Effector CD4-positive, alpha-beta T cell (primary cell): ENCODE data around the gene NPLOC4.

Source experiments
- DNase-seq: peaks from one replicate; pipeline ENCODE4 v3.0.0-alpha.2; 2020

Gene NPLOC4

GRCh38 chr17:81564778-81565177 lies 72.1 kb downstream of the NPLOC4 start:
- no peak for DNase-seq

- DNase-seq, result no peak
These were observed 72.9 kb downstream of the NPLOC4 start for GRCh38 chr17:81563861-81564586.

DNA sequence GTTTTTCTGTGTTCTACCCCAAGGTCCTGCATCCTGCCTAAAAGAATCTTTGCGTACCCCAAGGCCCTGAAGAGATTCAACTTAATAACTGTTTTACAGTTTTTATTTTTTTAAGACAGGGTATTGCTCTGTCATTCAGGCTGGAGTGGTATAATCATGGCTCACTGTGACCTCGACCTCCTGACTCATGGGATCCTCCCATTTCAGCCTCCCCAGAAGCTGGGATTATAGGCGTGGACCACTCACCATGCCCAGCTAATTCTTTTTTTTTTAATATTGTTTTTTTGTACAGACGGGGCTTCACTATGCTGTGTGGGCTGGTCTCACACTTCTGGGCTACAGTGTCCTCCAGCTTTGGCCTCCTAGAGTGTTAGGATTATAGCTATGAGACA lies 75.4 kb downstream of the NPLOC4 start:
- no peak for DNase-seq

- DNase-seq, result no peak
These were observed 77.7 kb downstream of the NPLOC4 start for GRCh38 chr17:81558941-81559806.

- no peak for DNase-seq
These were observed 78.8 kb downstream of the NPLOC4 start for GRCh38 chr17:81558115-81558468.

DNA sequence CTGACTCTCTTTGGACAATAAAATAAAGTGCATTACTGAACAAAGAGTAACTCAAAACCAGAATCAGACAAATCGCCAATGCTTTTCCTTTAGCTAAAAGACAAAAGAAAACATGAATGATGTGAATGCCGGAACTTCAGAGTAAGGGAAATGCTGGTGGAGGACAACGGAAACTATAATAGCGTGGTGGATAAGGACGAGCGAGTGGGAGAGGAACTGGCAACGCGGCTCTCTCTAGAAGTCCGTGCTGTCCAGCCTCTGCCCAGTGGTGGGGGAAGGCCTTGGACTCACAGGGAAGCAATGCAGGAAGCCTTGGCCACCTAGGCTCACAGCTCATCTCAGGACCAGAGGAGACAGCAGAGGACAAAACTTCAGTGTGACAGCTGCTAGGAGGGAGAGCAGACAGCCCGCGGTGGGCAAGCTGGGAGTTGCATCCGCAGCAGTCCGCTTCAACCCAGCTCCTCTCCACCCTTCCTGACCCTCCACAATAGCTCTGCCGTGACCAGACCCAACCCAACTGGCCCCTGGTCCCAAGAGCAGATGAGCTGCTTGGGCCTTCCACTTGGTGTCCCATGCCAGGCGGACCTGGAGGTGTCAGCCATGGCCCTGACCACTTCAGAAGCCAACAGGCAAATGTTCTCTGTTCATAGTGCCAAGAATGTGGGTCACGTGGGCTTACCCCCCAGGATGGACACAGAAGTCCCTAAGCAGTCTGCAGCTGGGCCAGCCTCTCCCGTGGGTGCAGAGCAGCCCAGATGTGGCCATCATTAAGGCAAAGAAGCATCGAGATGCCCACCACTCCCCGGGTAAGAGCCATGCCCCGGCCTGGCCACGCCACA lies 79.4 kb downstream of the NPLOC4 start:
- no peak for DNase-seq

DNA sequence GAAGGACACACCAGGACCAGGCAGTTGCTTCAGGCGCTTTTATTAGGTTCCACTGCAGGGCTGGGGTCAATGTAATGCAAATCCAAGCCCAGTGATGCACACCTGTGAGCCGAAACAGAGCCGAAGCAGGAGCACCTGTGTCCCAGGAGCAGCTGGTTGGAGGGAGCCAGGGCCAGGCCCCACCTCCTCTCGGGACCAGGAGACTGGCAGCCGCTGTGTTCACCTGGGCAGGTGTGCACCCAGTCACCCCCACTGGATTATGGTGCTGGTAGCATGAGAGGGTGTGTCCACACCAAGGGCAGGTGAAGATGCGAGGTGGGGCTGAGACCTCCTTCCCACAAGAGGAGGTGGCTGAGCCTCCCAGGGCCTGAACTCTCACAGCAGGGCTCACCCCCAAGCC lies 80.0 kb downstream of the NPLOC4 start:
- DNase-seq, result no peak

- no peak for DNase-seq
These were observed 80.7 kb downstream of the NPLOC4 start for GRCh38 chr17:81556175-81556691.

DNA sequence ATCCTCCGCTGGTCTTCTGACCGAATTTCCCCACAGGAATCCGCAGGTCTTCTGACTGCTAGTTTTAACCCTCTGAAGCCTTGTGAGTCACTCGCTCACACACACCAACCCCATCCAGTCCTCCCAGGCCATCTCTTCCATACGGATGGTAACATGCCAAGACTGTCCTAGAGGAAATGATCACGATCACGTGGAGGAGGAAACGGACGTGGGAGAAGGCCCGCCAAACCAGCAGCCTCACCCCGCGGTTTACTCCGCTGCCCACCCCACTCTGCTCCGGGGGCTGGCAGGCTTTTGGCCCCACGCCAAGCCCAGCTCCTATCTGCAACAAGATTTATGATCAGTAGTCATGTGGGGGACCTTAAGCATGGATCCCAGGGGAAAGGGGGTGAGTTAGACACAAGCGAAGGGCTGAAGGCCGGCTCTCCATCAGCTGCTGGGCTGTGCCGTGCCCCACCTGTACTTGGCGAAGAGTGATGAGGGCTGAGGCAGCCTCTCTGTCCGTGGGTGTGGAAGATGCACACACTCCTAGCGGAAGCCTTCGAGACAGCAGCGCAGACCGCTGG lies 83.2 kb downstream of the NPLOC4 start:
- no peak for DNase-seq

- DNase-seq, result peak; percentile 65
These were observed 83.8 kb downstream of the NPLOC4 start for GRCh38 chr17:81553018-81553615.

DNA sequence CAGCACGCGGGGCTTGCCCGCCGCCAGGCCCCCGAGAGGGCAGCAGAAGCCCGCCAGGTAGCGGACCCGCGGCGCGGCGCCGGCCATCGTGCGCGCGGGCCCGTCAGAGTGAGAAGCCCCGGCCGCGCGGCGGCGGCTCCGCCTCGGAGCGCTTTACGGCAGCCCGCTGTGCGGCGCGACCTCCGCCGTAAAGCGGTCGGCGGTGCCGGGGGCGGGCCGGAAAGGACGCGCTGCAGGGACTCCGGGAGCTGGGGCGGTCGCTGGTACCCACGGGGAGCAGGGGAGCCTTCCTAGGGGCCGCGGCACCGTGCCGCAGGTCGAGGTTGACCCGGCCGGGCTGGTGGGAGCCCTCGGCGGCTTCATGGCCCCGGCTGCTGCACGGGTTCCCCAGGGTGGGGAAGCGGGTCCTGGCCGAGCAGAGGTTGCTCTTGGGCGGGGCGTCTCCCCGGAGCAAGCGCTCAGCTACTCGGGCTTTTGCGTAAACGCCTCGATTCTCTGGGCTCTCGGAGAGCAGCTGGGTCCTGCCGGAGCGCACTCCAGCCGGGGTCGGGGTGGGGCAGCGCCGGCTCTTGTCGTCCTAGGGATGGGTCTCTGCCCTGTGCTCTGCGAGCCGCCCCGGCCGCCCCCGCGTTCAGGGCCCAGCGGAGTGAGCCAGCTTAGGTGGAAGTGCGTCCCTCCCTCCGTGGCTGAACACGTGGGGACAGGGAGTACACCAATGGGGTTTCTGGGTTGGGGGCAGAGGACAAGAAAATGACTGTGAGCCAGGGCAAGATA lies 84.5 kb downstream of the NPLOC4 start, which contains the start of gene FAAP100:
FAAP100 (minus strand) TSS at position 110 of the 774 bp plus-strand sequence; CDS start at position 87, 23 bp downstream.
- DNase-seq, result peak; percentile 74

DNA sequence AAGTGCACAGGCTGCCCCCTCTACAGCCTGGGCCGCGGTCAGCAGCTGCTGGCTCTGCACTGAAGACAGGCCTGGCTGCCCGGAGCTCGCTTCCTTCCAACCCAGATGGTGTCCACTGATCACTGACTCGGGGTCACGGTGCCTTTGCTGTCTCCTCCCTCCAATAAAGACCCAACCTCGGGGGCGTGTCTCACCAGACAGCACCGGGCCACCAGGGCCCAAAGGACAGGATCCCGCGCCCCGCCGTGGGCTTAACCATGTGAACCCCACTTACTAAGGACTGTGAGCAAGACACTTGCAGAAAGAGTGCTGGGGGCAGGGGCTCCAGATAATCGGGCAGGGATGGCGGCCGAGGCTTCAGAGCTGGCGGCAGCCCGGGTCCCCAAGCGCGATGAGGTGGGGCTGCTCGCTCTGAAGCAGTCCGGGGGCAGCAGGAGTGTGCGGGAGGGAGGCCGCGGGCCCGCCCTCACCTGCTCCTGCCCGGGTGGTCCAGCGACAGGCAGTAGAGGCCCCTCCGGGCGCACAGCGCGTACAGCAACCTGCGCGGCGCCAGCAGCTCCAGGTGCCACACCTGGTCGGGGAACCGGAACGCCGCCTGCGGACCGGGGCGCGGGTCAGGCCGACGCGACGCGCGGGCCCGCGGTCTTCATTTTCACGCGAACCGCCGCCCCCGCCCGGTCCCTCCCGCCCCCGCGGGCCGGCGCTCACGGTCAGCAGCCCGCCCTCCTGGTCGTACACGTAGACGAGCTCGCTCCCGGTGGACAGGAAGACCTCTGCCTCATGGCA lies 85.3 kb downstream of the NPLOC4 start:
- no peak for DNase-seq

- no peak for DNase-seq
These were observed 86.0 kb downstream of the NPLOC4 start for GRCh38 chr17:81550830-81551457.

DNA sequence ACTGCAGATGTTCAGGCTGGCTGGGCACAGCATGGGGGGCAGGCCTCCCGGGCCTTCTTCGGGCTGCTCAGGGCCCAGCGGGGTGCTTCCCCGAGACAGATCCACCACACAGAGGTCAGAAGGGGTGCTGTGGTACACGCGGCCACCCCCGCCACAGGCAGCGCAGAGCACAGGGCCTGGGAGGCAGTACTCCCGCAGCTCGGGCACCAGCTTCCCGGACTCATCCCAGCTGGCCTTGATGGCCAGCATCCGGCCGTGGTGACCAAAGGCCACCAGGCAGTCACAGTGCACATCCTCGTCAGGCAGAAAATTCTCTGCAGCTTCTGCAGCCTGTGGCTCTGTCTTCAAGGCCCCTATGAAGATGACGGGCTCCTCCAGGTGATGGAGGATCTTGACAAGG lies 86.6 kb downstream of the NPLOC4 start:
- no peak for DNase-seq

DNA sequence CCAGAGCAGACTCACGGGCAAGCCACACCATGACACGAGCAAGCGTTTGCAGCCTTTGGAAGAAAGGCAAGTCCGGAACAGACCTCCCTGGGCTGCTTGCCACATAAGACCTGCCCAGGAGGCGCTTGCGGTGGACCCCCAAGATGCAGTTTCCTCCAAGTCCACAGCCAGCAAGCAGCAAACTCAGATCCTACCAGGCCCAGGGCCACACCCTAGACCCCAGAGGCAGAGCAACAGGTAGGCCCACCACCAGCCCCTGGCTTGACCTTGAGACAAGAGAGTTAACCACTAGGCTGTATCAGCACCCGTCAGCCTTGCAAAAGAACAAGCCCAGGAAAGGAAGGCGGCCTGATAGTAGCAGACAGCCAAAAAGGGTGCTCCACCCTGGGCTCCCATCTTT lies 87.1 kb downstream of the NPLOC4 start:
- DNase-seq, result no peak

DNA sequence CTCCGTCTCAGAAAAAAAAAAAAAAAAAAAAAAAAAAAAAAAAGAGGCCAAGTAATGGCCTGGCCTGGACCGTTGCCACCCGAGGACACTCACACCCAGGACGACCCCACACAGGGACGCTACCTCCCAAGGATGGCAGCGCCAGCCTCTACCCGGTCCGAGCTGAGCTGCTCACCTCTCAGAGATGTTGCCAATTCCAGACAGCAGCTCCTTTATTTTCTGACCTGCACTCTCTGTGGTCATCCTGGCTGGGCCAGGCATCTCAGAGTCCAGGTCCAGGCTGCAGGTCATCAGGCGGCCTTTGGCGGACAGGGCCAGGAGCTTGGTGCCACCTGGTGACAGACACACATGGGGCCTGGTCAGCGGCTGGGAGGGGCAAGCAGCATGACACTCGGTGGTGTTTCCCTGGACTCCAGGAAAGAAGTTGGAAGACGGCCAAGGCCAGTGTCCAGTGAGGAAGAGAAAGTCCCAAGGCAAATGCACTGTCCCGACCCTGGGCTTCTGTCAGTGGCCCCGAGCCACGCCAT lies 87.8 kb downstream of the NPLOC4 start:
- DNase-seq, result no peak

DNA sequence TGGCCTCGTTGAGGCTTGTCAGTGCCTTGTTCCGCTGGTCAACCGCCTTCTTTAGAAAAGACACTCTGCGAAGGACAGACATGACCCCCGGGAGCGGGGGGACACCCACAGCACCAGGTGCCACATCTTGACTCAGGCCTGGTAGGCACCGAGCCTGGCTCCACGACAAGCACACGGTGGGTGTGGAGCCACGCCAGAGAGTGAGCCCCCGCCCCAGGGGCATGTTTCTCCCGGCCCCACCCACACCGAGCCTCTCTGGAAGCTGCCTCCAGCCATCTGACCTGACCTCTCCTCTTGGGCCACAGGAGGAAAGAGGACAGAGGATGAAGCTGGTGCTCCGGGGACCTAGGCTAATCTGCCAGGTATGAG lies 89.3 kb downstream of the NPLOC4 start:
- no peak for DNase-seq

DNA sequence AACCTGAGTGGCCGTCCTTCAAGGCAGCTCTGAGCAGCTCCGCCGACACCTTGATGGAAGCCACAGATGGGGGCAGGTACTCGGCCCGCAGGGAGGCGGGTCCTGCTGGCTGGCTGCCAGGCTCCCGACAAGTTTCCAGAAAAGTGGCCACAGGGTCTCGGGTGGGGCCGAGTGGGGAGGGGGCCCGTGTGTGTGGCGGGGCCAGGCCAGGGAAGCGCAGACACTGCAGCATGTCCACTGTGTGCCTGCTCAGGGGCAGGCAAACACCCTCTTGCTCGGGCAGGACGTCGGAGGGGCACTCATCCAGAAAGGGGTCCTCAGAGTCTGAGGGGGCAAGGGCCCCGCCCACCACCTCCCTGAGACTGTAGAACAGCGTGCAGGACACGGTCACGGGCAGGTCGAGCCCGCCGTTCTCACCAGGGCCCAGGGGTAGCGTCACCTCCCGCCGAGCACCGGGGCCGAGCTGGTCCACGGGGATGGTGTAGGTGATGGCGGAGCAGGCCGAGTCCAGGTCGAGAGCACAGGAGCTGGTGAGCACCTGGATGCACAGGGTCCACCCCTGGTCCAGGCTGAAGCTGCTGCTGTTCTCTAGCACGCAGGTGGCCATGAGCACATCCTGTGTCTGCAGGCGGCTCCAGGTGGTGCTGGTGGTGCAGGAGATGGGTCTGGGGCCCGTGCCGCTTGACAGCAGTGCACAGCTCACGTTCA lies 89.9 kb downstream of the NPLOC4 start:
- no peak for DNase-seq
